ENCODE data around the gene COX7C.
"Not testable (repeated sequence)": the region's sequence is repeated elsewhere in the genome, so short reads cannot be mapped to it uniquely, and the experiment has no call there.

COX7C gene, protein sequence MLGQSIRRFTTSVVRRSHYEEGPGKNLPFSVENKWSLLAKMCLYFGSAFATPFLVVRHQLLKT

DNA sequence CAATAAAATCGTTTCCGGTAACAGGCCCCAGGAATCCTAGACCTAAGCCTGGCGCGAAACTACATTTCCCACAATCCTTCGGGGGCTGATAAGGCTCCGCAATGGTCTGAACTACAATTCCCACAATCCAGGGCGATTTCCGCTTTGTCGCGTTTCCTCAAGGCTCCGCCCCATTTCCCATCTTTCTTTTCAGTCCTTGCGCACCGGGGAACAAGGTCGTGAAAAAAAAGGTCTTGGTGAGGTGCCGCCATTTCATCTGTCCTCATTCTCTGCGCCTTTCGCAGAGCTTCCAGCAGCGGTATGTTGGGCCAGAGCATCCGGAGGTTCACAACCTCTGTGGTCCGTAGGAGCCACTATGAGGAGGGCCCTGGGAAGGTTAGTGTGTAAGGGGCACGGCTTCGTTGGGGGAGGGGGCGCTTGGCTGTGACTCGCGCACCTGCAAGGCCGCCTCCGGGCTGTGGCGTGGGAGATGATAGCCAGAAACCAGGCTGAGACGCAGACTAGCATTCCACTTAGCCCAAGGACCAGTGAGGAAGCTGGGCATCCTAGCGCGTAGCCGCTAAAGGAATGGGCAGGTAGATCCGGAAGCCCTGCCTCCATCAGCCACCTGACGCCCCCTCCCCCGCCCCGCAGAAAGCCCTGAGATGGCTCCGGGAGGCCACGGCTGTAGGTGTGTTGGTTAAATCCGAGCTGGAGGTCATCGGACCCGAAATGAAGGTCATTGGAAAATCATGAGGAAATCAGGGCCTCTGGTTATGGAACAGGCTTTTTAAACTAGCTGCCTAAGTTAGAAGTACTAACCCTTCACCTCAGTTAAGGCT lies at the start of gene COX7C:
COX7C (plus strand) TSS at position 186 of the 821 bp plus-strand sequence; CDS start at position 301, 115 bp downstream.
- peak; percentile 33 for DNase-seq (ENCODE audit: low spot score)

DNA sequence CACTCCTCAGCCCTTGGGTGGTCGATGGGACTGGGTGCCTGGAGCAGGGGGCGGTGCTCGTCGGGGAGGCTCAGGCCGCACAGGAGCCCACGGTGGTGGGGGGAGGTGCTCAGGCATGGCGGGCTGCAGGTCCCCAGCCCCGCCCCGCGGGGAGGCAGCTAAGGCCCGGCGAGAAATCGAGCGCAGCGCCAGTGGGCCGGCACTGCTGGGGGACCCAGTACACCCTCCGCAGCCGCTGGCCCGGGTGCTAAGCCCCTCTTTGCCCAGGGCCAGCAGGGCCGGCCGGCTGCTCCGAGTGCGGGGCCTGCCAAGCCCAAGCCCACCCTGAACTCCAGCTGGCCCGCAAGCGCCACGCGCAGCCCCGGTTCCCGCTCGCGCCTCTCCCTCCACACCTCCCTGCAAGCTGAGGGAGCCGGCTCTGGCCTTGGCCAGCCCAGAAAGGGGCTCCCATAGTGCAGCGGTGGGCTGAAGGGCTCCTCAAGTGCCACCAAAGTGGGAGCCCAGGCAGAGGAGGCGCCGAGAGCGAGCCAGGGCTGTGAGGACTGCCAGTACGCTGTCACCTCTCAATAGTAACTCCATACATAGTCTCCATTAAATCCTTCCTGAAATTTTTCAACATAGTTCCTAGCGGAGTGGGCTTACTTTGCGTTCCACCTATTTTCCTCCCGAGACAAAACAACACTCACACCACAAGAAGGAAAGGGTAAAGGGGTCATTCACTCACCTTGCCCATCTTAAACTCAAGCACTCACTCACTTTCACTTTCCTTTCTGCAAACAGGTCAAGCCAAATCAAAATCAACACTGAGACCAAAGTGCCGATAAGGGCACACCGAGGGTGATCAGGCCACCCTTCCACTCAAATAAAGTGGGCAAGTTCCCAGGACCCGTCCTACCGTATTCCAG lies 48.0 kb upstream of the COX7C start:
- not testable (repeated sequence) for DNase-seq (ENCODE audit: low spot score)

DNA sequence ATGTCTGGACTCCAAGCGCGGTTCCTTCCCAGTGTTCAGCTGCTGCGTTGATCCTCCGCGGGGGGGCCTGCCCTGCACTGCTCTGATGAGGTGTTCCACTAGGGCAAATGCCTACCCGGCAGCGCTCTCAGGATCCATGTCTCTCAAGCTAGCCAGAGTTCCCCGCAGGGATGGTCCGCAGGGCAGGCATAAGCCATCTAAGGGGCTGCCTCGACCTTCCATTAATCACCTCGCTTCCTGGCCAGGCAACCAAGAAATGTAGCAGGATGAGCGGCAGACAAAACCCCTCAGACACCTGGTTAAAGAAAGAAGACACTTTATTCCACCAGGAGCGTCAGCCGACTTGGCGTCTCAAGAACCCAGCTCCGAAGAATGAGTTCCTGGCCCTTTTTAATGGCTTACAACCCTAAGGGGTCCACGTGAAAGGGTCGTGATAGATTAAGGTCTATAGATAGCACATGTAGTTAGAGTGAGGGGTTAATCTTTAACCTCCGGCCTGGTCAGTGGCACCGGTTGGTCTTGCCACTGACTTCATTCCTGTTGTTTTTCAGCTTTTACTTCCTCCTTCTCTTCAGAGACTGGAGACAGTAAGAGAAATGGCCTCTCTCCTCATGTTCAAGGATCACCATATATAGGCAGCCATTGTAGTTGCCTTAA lies 47.2 kb upstream of the COX7C start:
- peak; percentile 41 for DNase-seq (ENCODE audit: low spot score)

DNA sequence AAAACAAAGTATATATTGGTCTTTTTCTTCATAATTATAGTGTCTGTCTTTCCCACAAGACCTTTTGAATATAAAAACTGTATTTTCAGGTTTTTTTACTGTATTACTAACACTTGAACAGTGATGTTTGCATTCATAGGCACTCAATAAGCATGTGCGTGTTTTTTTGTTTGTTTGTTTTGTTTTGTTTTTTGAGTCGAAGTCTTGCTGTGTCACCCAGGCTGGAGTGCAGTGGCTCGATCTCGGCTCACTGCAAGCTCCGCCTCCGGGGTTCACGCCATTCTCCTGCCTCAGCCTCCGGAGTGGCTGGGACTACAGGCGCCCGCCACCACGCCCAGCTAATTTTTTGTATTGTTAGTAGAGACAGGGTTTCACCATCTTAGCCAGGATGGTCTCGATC lies 46.6 kb upstream of the COX7C start:
- not testable (repeated sequence) for DNase-seq (ENCODE audit: low spot score)

DNA sequence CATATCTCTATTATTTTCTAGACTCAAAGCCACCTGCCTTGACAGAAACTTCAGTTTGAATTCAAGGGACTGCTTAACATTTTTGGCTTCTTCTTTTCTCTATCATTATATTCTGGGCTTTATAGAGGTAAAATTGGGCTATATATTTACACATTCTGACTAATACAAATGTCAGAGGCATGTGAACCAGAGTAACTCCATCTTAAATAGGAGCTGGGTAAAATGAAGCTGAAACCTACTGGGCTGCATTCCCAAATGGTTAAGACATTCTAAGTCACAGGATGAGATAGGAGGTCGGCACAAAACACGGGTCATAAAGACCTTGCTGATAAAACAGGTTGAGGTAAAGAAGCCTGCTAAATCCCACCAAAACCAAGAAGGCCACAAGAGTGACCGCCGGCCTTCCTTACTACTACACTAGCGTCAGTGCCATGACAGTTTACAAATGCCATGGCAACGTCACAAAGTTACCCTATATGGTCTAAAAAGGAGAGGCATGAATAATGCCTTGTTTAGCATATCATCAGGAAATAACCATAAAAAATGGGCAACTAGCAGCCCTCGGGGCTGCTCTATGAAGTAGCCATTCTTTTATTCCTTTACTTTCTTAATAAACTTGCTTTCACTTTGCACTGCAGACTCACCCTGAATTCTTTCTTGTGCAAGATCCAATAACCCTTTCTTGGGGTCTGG lies 44.8 kb upstream of the COX7C start:
- no peak for DNase-seq (ENCODE audit: low spot score)

DNA sequence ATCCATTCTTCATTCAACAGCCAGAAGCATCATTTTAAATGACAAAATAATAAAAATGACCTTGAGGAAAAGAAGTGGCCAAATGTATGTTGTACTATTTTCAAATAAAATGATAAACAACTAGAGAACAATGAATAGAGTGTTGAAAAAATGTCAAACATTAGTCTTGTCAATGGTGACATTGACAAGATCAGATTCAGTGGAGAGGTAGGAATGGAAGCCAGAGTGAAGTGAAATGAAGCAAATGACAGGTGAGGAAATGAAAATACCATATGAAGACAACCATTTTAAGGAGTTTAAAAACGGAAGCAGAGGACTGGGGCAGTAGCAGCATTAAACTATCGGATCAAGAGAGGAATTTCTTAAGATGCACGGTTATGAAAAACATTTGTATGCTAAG lies 38.2 kb upstream of the COX7C start:
- DNase-seq (ENCODE audit: low spot score) = no peak

DNA sequence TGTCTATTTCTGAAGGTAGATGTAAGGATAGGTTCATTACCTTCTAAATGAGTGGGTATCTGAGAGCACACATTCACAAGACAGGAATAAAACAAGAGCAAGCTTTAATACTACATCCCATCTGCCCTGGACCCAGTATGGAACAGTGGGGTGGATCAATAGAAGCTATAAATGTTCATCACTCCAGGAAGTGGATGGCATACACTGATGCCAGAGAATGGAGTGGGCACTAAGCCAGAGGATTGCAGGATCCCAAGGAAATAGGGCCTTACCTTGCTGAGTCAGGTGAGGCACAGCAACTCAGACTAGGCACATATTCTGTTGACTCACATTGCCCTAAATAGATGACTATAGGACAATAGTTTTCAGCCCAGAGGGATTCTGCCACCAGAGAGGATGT lies 21.3 kb upstream of the COX7C start:
- DNase-seq (ENCODE audit: low spot score) = no peak

DNA sequence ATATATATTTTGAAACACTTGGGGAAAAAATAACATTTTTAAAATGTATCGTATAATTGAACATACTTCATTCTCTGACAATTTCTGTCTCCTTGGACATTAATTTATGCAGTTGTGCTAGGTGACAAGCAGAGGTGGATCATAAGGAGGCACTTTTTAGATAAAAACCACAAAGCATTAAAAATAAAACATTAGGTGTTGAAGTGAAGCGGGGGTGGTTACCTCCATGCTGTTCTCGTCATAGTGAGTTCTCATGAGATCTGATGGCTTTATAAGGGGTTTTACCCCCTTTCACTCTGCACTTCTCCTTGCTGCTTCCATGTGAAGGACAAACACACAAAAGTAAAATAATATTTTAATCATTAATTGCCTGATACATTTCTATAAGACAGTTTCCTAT lies 11.9 kb upstream of the COX7C start:
- DNase-seq (ENCODE audit: low spot score) = no peak

DNA sequence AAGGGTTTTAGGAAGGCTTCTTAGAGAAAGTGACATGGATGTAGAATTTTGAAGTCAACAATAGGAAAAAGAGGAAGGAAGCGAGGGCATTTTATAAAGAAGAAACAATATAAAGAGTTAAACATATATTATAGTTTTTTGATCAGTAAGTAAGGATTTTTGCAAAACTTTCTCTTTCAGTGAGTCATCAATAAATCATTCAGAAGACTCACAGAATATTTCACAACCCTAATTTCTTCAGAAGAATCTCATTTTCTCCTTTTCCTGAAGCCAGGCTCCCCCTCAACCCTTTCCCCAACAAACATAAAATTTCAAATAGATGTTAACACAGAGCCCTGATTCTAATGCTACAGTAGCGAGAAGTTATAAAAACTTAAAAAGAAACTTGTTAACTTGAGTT lies 4.3 kb upstream of the COX7C start:
- no peak for DNase-seq (ENCODE audit: low spot score)

DNA sequence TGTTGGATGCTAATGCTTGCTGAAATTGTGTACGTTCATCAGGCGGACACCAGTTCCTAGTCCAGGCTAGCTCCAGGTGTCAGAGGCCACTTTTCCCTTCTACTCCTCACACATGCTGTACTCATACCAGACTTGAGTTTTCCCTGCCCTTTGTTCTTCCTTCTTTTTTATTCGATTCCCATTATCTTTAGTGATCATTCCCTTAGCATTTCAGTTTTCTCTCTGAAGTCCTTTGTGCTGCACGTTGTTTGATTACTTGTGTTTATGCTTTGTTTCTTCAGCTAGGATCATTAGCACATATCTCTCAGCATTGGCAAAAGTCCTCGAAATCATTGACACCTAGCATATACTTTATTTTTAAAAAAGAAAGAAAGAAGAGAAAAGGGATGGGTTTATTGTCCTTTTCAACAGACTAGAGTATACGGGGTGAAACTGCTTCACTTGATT lies 409 bp upstream of the COX7C start:
- DNase-seq (ENCODE audit: low spot score) = no peak

DNA sequence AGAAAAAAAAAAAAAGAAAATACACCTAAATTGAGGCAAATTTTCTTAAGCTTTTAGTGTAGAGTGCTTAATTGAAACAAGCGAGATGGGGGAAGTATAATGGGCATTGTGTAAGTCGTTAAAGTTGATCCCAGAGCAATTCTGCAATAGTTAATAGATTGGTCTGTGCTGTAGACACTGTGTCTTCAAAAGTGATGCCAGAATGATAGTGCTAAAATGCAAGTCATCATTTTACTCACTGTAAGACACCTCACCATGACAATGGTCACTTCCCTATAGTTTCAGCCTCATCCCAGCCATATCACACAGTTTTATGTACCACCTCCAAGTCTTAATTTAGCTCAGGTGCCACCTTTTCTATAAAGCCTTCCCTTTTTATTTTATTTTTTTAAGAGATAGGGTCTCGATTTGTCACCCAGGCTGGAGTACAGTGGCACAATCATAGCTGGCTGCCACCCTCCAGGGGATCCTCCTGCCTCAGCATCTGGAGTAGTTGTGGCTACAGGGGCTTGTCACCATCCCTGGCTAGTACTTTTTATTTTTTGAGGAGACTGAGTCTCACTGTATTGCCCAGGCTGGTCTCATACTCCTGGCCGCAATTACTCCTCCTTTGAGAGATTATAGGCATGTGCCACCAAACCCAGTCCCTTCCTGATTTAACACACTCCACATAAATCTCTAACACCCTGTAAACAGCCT lies 6.2 kb downstream of the COX7C start:
- DNase-seq (ENCODE audit: low spot score) = no peak

DNA sequence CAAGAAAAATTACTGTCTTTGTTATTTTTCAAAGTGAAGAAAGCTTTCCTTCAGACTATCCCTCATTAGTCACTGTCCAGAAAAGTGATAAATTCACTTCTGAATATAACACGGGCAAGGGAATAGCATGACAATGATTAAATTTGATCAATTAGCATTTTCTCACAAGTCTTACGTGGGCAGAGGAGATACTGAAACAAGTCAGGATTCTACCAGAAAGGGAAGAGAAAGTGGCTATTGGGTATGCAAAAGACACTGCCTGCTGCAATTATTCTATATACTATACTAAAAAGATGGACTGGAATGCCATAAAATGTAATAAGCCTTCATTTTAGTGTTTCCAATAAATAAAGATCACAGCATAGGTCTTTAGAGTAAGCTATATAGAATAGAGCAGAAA lies 7.4 kb downstream of the COX7C start:
- no peak for DNase-seq (ENCODE audit: low spot score)

DNA sequence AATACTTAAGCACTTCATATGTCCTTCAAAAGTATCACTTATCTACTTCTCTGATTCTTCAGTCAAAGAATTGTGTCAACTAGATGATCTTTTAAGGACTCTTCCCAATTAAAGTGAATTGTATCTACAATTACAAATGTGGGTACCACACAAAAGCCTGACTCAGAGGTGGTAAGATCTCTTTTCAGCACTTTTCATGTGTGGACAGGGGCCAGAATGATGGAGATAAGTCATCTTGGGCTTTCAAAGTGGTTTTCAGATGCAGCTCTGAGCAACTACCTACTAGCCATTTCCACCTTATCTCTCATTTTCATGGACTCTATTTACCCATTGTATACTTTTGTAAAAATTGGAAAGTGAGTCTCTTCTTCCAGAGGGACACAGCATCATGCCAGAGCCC lies 8.4 kb downstream of the COX7C start:
- DNase-seq (ENCODE audit: low spot score) = no peak

DNA sequence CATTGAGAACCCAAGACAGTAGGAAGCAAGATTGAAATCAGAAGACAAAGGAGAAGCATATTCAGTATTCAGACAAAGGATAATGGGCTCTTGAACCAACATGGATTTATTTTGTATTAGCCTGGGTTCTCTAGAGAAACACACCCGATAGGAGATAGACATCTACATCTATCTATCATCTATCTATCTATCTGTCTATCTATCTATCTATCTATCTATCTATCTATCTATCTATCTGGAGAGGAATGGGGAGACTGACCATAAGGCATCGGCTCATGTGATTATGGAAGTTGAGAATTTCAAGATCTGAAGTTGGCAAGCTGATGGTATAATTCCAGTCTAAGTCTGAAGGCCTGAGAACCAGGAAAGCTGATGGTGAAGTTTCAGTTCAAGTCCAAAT lies 13.4 kb downstream of the COX7C start:
- no peak for DNase-seq (ENCODE audit: low spot score)

DNA sequence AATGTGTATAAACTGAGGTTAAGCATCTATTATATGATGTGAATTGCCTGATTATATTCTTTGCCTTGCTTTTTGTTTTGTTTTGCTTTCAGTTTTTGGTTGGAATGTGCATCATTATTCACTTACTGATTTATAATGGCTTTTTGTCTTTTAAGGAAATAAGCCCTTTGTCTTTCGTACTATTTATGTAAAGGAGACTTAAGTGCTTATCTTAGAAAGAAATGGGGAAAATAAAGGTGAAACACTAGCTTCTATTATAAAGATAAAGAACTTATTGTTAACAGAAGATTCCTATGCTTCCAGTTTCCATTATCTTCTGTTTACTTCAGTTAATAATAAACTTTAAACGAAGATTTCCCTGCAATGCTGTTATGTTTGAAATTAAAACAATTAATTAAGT lies 23.3 kb downstream of the COX7C start:
- no peak for DNase-seq (ENCODE audit: low spot score)

DNA sequence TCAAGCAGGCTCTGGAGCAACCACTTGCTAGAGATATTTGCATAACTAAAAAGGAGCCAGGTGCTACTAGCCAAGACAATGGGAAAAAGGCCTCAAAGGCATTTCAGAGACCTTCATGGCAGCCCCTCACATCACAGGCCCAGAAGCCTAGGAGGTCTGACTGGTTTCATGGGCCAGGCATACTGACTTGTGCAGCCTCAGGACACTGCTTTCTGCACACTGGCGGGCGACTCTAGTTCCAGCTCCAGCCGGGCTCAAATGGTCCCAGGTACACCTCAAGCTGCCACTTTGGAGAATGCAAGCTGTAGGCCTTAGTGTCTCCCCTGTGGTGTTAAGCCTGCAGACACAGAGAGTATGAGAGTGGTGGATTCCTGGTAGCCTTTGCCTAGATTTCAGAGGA lies 27.1 kb downstream of the COX7C start:
- no peak for DNase-seq (ENCODE audit: low spot score)

DNA sequence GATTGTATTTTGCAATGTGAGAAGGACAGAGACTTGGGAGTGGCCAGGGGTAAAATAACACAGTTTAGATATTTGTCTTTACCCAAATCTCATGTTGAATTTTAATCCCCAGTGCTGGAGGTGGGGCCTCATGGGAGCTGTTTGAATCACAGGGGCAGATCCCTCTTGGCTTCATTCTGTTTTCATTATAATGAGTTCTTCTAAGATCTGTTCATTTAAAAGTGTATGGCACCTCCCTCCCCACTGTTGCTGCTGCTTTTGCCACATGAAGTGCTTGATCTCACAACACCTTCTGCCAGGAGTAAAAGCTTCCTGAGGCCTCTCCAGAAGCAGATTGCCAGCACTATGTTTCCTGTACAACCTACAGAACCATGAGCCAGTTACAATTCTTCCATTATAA lies 28.1 kb downstream of the COX7C start:
- DNase-seq (ENCODE audit: low spot score) = no peak

DNA sequence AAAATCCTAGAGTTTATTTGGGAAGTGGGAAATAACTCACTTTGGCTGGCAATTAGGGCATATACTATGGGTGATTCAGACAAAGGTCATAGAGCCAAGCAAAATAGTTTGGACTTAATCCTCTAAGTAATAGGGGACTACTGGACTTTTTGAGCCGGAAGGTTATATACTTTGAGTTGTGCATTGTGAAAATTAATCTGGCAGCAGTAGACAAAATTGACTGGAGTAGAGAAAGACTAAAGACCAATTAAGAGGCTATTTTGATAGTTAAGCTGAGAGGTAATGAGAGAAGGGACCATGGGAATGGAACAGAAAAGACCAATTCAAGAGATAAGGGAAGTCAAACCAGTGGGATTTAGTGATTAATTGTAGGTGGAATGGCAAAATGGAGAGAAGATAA lies 28.9 kb downstream of the COX7C start:
- DNase-seq (ENCODE audit: low spot score) = no peak

DNA sequence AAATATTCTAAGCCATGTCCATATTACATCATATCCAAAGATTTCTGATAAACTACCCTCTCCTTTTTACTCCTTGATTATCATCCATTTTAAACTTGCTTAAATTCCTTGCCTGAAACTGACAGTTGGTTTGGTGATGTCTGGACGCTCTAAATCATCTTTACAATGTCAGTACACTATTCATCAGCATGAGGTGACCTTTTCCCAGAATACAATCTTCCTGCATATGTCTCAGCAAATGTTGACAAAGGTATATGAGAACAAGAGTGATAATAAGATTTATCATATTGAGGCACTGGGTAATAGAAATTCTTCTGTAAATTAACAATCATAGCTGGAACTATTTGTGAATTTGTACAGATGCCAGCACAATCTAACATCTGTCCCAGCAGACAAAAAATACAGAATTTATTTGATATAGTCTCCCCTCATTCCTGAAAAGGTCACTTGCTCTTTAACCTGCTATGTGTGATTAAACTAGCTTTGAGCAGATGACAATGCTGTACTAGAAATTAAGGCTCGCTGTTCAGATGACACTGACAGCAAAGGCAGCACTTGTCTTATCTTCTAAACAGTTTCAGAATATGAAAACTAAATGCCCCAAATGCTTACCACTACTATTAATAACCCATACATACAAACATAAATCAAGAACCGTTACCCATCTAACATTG lies 32.2 kb downstream of the COX7C start:
- DNase-seq (ENCODE audit: low spot score) = no peak

DNA sequence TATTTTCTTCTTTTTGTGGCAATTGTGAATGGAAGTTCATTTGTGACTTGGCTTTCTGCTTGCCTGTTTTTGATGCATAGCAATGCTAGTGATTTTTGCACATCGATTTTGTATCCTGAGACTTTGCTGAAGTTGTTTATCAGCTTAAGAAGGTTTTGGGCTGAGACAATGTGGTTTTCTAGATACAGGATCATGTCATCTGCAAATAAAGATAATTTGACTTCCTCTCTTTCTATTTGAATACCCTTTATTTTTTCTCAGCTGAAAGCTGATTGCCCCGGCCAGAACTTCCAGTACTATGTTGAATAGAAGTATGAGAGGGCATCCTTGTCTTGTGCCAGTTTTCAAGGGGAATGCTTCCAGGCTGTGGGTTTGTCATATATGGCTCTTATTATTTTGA lies 43.0 kb downstream of the COX7C start:
- not testable (repeated sequence) for DNase-seq (ENCODE audit: low spot score)

DNA sequence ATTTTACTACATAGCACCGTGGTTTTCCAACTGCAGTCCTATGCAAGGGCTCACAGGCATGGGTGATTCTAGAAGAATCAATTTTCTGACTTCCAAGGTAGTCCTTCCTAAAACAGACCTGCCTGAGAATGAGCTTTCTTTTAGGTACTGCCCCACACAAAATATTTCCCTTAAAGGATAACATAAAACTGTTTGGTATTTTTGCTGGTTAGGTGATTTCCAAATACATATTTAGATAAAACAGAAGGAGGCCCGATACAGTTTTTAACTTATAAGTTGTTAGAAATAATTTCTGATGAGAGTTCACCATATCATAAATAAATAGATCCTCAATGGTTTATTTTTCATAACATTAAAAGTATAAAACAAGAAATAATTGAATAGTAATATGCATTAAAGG lies 46.4 kb downstream of the COX7C start:
- no peak for DNase-seq (ENCODE audit: low spot score)

Measured in HuH-7.5 (cell line).